ENCODE results near the gene ADAMTS18. TPM values are rescaled to one million over a fixed set of nuclear protein-coding genes. Genes with fewer than 3 reads are reported as not detected.

Gene ADAMTS18
- total and polyA plus RNA-seq, 2 of the 8 experiments (the other 6 are each of a cell fraction or from before 2014, with no cell fraction given): 0.05 to 0.19 TPM

- no peak for TF ChIP-seq FOSL1 (IDR thresholded peaks at IDR 0.05; ENCODE audit: insufficient read depth, low read depth, low read length)
- no peak for TF ChIP-seq MAX (IDR thresholded peaks at IDR 0.05)
- no peak for TF ChIP-seq EZH2 (IDR thresholded peaks at IDR 0.05; ENCODE audit: low read depth, low read length, severe bottlenecking)
- no peak for TF ChIP-seq SP2 (IDR thresholded peaks at IDR 0.05; ENCODE audit: low read length)
These were observed 1.7 kb downstream of the ADAMTS18 start (continued) for GRCh38 chr16:77433146-77433545.

Data from H1 (cell line).